SK-N-SH treated with all-trans-retinoic acid at 6 μM for 48 hours (cell line): ENCODE data around the gene ACLY.

ENCODE experiments used
- ATAC-seq: fragments of 200-7000 bp; cut with Tn5 transposase; 3 replicates; pipeline ENCODE4 v1.9.1; 2020; ENCODE audit warnings: mild to moderate bottlenecking, moderate library complexity
- ARNTL ChIP-seq: fragments of 450-650 bp; formaldehyde crosslinking; IDR thresholded peaks from 2 replicates; pipeline ENCODE4 v1.5.0; 2020; ENCODE audit warnings: low read depth, mild to moderate bottlenecking, moderate library complexity, borderline replicate concordance
- BACH2 ChIP-seq: fragments of 250-450 bp; sonication (Bioruptor Pico); IDR thresholded peaks from 2 replicates; pipeline ENCODE4 v1.9.0; 2021; ENCODE audit warnings: mild to moderate bottlenecking, borderline replicate concordance
- CSDC2 ChIP-seq: fragments of 250-450 bp; sonication (Bioruptor Pico); IDR thresholded peaks from 2 replicates; pipeline ENCODE4 v1.5.0; 2020; ENCODE audit warnings: mild to moderate bottlenecking, moderate library complexity
- ESRRG ChIP-seq: fragments of 250-450 bp; sonication (Bioruptor Pico); IDR thresholded peaks from 2 replicates; pipeline ENCODE4 v1.6.1; 2021; ENCODE audit warnings: mild to moderate bottlenecking
- GLIS3 ChIP-seq: fragments of 250-450 bp; sonication (Bioruptor Pico); IDR thresholded peaks from 2 replicates; pipeline ENCODE4 v1.5.0; 2020; ENCODE audit warnings: mild to moderate bottlenecking, moderate library complexity
- ISL1 ChIP-seq: fragments of 250-450 bp; sonication (Bioruptor Pico); IDR thresholded peaks from 2 replicates; pipeline ENCODE4 v2.1.2; 2022; ENCODE audit warnings: mild to moderate bottlenecking, moderate library complexity
- OSR1 ChIP-seq: fragments of 250-450 bp; sonication (Bioruptor Pico); IDR thresholded peaks from 2 replicates; pipeline ENCODE4 v1.8.0; 2022; ENCODE audit warnings: moderate library complexity, mild to moderate bottlenecking, inconsistent platforms
- PPARA ChIP-seq: fragments of 250-450 bp; sonication (Bioruptor Pico); IDR thresholded peaks from 2 replicates; pipeline ENCODE4 v1.5.0; 2020; ENCODE audit warnings: mild to moderate bottlenecking, borderline replicate concordance
- RARB ChIP-seq: fragments of 250-450 bp; sonication (Bioruptor Pico); IDR thresholded peaks from 2 replicates; pipeline ENCODE4 v1.8.0; 2021; ENCODE audit warnings: mild to moderate bottlenecking, moderate library complexity
- TOX ChIP-seq: fragments of 250-450 bp; sonication (Bioruptor Pico); IDR thresholded peaks from 2 replicates; pipeline ENCODE4 v1.8.0; 2021; ENCODE audit warnings: mild to moderate bottlenecking, moderate library complexity, borderline replicate concordance
- ZFP3 ChIP-seq: fragments of 250-450 bp; sonication (Bioruptor Pico); IDR thresholded peaks from 2 replicates; pipeline ENCODE4 v1.5.0; 2020; ENCODE audit warnings: mild to moderate bottlenecking, moderate library complexity
- ZFP30 ChIP-seq: fragments of 450-650 bp; formaldehyde crosslinking; IDR thresholded peaks from 2 replicates; pipeline ENCODE4 v1.5.0; 2022; ENCODE audit warnings: mild to moderate bottlenecking, moderate library complexity
- ZNF565 ChIP-seq: fragments of 450-650 bp; formaldehyde crosslinking; conservative IDR thresholded peaks from 2 replicates; pipeline ENCODE4 v1.5.0; 2020; ENCODE audit warnings: low read depth, mild to moderate bottlenecking, moderate library complexity
- ZNF70 ChIP-seq: fragments of 450-650 bp; formaldehyde crosslinking; IDR thresholded peaks from 2 replicates; pipeline ENCODE4 v1.5.0; 2020; ENCODE audit warnings: mild to moderate bottlenecking, moderate library complexity
- TF ChIP-seq, protein P1 (sequence below): fragments of 250-450 bp; sonication (Bioruptor Pico); IDR thresholded peaks from 2 replicates; pipeline ENCODE4 v1.8.0; 2020; ENCODE audit warnings: mild to moderate bottlenecking, moderate library complexity, borderline replicate concordance
- TF ChIP-seq, protein P2 (sequence below): fragments of 250-450 bp; sonication (Bioruptor Pico); IDR thresholded peaks from 2 replicates; pipeline ENCODE4 v1.8.0; 2021; ENCODE audit warnings: low read depth, mild to moderate bottlenecking, moderate library complexity, borderline replicate concordance
- TF ChIP-seq, protein P3 (sequence below): fragments of 250-450 bp; sonication (Bioruptor Pico); IDR thresholded peaks from 2 replicates; pipeline ENCODE4 v1.5.0; 2020; ENCODE audit warnings: mild to moderate bottlenecking, moderate library complexity
- TF ChIP-seq, protein P4 (sequence below): fragments of 250-450 bp; sonication (Bioruptor Pico); IDR thresholded peaks from 2 replicates; pipeline ENCODE4 v1.5.1; 2021; ENCODE audit warnings: mild to moderate bottlenecking, moderate library complexity

Gene ACLY

DNA sequence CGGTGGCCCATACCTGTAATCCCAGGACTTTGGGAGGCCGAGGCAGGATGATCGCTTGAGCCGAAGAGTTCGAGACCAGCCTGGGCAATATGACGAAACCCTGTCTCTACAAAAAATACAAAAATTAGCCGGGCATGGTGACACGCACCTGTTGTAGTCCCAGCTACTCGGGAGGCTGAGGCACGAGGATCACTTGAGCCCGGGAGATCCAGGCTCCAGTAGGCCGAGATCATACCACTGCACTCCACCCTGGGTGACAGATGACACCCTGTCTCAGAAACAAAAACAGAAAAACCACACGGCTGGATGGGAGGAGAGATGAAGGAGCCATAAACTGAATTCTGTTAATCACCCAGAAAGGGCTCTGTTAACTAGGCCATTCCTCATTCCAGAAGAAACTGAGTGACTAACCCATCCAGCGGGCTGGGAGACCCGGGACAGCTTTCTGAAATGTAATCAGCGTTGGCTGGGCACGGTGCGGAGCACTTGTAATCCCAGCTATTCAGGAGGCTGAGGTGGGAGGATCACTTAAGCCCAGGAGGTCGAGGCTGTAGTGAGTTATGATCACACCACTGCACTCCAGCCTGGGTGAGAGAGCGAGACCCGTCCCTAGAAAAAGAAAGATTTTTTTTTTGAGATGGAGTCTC lies 82.1 kb downstream of the ACLY start (continued):
- TF ChIP-seq, protein P1, sequence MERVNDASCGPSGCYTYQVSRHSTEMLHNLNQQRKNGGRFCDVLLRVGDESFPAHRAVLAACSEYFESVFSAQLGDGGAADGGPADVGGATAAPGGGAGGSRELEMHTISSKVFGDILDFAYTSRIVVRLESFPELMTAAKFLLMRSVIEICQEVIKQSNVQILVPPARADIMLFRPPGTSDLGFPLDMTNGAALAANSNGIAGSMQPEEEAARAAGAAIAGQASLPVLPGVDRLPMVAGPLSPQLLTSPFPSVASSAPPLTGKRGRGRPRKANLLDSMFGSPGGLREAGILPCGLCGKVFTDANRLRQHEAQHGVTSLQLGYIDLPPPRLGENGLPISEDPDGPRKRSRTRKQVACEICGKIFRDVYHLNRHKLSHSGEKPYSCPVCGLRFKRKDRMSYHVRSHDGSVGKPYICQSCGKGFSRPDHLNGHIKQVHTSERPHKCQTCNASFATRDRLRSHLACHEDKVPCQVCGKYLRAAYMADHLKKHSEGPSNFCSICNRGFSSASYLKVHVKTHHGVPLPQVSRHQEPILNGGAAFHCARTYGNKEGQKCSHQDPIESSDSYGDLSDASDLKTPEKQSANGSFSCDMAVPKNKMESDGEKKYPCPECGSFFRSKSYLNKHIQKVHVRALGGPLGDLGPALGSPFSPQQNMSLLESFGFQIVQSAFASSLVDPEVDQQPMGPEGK (CRISPR knock-in tag), result no peak
- TF ChIP-seq, all 23 proteins: peak for 0

DNA sequence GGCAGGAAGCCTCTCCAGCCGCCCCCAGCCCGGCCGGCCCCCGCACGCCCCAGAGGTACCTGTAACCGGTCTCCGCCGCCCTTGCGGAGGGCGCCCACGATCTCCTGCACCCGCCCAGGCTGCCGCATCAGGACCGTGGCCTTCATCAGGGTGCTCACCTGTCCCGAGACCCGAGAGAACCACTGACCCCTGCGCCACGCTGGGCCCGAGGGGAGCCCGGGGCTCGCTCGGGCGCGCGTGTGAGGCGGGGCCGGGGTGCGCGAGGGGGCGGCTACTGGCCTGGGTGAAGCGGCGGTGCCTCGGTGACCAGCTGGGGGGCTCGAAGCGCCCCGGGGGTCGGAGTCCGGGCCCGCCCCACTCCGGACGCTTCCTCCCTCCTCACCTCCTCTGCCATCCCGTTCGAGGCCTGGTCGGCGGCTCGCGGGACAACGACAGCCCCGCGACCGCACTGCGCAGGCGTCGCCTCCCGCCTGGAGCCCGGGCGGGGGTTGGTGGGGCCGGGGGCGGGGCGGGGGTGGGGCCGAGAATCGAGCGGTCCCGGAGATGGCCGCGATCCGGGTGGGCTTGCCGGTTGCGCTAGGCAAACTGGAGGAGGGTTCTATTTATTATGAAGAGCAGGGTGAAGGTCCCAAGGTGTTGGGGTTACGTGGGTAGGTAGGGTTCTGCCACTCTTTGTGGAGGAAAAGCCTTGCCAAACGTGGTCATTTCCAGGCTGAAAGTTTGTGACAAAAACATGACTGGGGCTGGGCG lies 82.8 kb downstream of the ACLY start, which contains the start of gene NT5C3B:
Gene NT5C3B, minus strand, starts transcription at position 433 of the 750 bp plus-strand sequence. Its CDS starts 39 bp downstream, at position 394.
- no peak for TF ChIP-seq ZFP3 (CRISPR knock-in tag)
- TF ChIP-seq GLIS3 (CRISPR knock-in tag), result no peak
- TF ChIP-seq ZNF565 (CRISPR knock-in tag), result no peak
- TF ChIP-seq RARB, result no peak
- no peak for TF ChIP-seq BACH2 (CRISPR knock-in tag)
- no peak for TF ChIP-seq OSR1 (CRISPR knock-in tag)
- TF ChIP-seq ZNF70 (CRISPR knock-in tag), result no peak
- TF ChIP-seq CSDC2, result no peak
- TF ChIP-seq TOX (CRISPR knock-in tag), result no peak
- TF ChIP-seq PPARA (CRISPR knock-in tag), result no peak
- no peak for TF ChIP-seq ARNTL (CRISPR knock-in tag)
- TF ChIP-seq ISL1 (CRISPR knock-in tag), result no peak
- TF ChIP-seq ESRRG (CRISPR knock-in tag), result no peak
- TF ChIP-seq, protein P1 (CRISPR knock-in tag), result no peak
- no peak for TF ChIP-seq ZFP30 (CRISPR knock-in tag)
- TF ChIP-seq, protein P2, sequence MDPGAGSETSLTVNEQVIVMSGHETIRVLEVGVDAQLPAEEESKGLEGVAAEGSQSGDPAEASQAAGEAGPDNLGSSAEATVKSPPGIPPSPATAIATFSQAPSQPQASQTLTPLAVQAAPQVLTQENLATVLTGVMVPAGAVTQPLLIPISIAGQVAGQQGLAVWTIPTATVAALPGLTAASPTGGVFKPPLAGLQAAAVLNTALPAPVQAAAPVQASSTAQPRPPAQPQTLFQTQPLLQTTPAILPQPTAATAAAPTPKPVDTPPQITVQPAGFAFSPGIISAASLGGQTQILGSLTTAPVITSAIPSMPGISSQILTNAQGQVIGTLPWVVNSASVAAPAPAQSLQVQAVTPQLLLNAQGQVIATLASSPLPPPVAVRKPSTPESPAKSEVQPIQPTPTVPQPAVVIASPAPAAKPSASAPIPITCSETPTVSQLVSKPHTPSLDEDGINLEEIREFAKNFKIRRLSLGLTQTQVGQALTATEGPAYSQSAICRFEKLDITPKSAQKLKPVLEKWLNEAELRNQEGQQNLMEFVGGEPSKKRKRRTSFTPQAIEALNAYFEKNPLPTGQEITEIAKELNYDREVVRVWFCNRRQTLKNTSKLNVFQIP (CRISPR knock-in tag), result no peak
- TF ChIP-seq, protein P3, sequence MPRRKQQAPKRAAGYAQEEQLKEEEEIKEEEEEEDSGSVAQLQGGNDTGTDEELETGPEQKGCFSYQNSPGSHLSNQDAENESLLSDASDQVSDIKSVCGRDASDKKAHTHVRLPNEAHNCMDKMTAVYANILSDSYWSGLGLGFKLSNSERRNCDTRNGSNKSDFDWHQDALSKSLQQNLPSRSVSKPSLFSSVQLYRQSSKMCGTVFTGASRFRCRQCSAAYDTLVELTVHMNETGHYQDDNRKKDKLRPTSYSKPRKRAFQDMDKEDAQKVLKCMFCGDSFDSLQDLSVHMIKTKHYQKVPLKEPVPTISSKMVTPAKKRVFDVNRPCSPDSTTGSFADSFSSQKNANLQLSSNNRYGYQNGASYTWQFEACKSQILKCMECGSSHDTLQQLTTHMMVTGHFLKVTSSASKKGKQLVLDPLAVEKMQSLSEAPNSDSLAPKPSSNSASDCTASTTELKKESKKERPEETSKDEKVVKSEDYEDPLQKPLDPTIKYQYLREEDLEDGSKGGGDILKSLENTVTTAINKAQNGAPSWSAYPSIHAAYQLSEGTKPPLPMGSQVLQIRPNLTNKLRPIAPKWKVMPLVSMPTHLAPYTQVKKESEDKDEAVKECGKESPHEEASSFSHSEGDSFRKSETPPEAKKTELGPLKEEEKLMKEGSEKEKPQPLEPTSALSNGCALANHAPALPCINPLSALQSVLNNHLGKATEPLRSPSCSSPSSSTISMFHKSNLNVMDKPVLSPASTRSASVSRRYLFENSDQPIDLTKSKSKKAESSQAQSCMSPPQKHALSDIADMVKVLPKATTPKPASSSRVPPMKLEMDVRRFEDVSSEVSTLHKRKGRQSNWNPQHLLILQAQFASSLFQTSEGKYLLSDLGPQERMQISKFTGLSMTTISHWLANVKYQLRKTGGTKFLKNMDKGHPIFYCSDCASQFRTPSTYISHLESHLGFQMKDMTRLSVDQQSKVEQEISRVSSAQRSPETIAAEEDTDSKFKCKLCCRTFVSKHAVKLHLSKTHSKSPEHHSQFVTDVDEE (CRISPR knock-in tag), result no peak
- TF ChIP-seq, protein P4, sequence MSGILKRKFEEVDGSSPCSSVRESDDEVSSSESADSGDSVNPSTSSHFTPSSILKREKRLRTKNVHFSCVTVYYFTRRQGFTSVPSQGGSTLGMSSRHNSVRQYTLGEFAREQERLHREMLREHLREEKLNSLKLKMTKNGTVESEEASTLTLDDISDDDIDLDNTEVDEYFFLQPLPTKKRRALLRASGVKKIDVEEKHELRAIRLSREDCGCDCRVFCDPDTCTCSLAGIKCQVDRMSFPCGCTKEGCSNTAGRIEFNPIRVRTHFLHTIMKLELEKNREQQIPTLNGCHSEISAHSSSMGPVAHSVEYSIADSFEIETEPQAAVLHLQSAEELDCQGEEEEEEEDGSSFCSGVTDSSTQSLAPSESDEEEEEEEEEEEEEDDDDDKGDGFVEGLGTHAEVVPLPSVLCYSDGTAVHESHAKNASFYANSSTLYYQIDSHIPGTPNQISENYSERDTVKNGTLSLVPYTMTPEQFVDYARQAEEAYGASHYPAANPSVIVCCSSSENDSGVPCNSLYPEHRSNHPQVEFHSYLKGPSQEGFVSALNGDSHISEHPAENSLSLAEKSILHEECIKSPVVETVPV (CRISPR knock-in tag), result no peak
- ATAC-seq, result peak; percentile 93

DNA sequence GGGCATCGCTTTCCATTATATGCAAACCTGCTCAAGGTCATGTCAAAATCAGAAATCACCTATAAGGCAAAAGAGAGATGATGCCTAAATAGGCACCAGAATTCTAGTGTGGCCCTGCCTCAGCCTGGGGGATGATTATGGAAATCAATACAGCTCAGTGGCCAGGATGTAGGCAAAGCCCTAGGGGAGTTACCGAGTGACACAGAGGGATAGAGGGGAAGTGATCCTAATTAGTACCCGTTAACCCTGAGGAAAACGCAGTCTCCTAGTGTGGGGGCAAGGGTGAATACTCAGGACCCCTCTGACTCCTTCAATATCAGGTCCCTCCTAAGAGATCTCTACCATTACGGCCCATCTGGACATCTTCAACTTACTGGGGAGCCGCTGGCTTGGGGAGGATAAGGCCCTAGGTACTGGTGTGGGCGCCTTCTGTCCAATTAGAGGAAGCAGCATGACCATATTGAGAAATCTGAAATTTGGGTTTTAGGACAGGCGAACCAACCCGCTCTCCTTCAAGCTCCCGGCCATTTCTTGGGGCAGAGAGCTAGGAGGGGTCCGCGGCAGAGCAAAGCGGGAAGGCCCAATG lies 83.4 kb downstream of the ACLY start:
- ATAC-seq, result peak; percentile 60
- TF ChIP-seq, protein P1 (CRISPR knock-in tag), result no peak
- TF ChIP-seq, protein P2 (CRISPR knock-in tag), result no peak
- TF ChIP-seq, protein P3 (CRISPR knock-in tag), result no peak
- TF ChIP-seq GLIS3 (CRISPR knock-in tag) (no peak), ZFP30 (CRISPR knock-in tag) (no peak)
